HEK293 (cell line): Measurements from ENCODE around the gene IGSF21.

Experiments used
- CTCF ChIA-PET: fragments of 350-600 bp; formaldehyde crosslinking; extraction: SDS; loops from one replicate; lab custom pipeline; 2021; ENCODE audit warnings: antibody characterized with exemption; lab: Yijun Ruan, JAX
- POLR2A ChIA-PET: fragments of 300-600 bp; formaldehyde crosslinking; extraction: SDS; loops from one replicate; lab custom pipeline; 2020; ENCODE audit warnings: antibody characterized with exemption, inconsistent platforms; lab: Yijun Ruan, JAX
- H3K27ac ChIP-seq: fragments of 200-500 bp; sonication (Bioruptor generic); 2 replicates; pipeline ENCODE4 v1.5.1; 2014; ENCODE audit warnings: low read depth, low read length, control low read depth, inconsistent platforms; ENCODE audit errors: extremely low read depth
- H3K36me3 ChIP-seq, 2 experiments: fragments of 200-500 bp in 1 of 2; sonication (Bioruptor generic) in 1 of 2; 1 replicate in 1 of 2; 2 replicates in 1 of 2; pipeline ENCODE4 v1.5.1; 2014 to 2017; ENCODE audit warnings: inconsistent platforms in 2 of 2, low read length in 2 of 2; ENCODE audit not compliant: control insufficient read depth in 2 of 2, insufficient read depth in 1 of 2
- H3K4me1 ChIP-seq: fragments of 200-500 bp; sonication (Bioruptor generic); 2 replicates; pipeline ENCODE4 v1.5.1; 2014; ENCODE audit warnings: mild to moderate bottlenecking, low read length, inconsistent platforms; ENCODE audit not compliant: control insufficient read depth, insufficient read depth
- H3K4me3 ChIP-seq: 2 replicates; pipeline ENCODE4 v1.5.1; 2011; ENCODE audit warnings: low read depth, mild to moderate bottlenecking, control low read depth, low read length, moderate library complexity
- H3K9me3 ChIP-seq: fragments of 200-500 bp; sonication (Bioruptor generic); 2 replicates; pipeline ENCODE4 v1.5.1; 2014; ENCODE audit warnings: low read depth, low read length, inconsistent platforms; ENCODE audit not compliant: control insufficient read depth, insufficient read depth
- GFI1B ChIP-seq: fragments of 450-650 bp; formaldehyde crosslinking; IDR thresholded peaks from 2 replicates; pipeline ENCODE4 v1.5.1; 2016; ENCODE audit warnings: missing biosample characterization, missing genetic modification characterization
- GLIS2 ChIP-seq: fragments of 450-650 bp; formaldehyde crosslinking; IDR thresholded peaks from 2 replicates; pipeline ENCODE4 v1.5.1; 2016; ENCODE audit warnings: missing biosample characterization, missing genetic modification characterization
- KLF10 ChIP-seq: fragments of 450-650 bp; IDR thresholded peaks from 2 replicates; pipeline ENCODE4 v1.5.1; 2018; ENCODE audit warnings: missing biosample characterization, mild to moderate bottlenecking, missing genetic modification characterization
- MYNN ChIP-seq: fragments of 450-650 bp; formaldehyde crosslinking; IDR thresholded peaks from 2 replicates; pipeline ENCODE4 v1.5.1; 2016; ENCODE audit warnings: missing biosample characterization, missing genetic modification characterization, borderline replicate concordance
- OSR2 ChIP-seq: fragments of 450-650 bp; formaldehyde crosslinking; IDR thresholded peaks from 2 replicates; pipeline ENCODE4 v1.5.1; 2016; ENCODE audit warnings: missing biosample characterization, missing genetic modification characterization
- PRDM10 ChIP-seq: fragments of 450-650 bp; formaldehyde crosslinking; IDR thresholded peaks from 2 replicates; pipeline ENCODE4 v1.5.1; 2016; ENCODE audit warnings: missing biosample characterization, missing genetic modification characterization
- RBAK ChIP-seq: fragments of 450-650 bp; formaldehyde crosslinking; IDR thresholded peaks from 2 replicates; pipeline ENCODE4 v1.5.1; 2016; ENCODE audit warnings: missing biosample characterization, missing genetic modification characterization
- SETDB1 ChIP-seq: IDR thresholded peaks from one replicate; pipeline ENCODE4 v1.6.1; 2017; ENCODE audit warnings: mild to moderate bottlenecking, low read length, moderate library complexity, mixed read lengths; ENCODE audit not compliant: insufficient read length
- TCF7L2 ChIP-seq: IDR thresholded peaks from 2 replicates; pipeline ENCODE4 v1.6.1; 2011; ENCODE audit warnings: low read depth, mild to moderate bottlenecking, inconsistent platforms, low read length, moderate library complexity, borderline replicate concordance
- TRIM28 ChIP-seq: IDR thresholded peaks from 2 replicates; pipeline ENCODE4 v1.6.1; 2011; ENCODE audit warnings: low read length, control low read depth, borderline replicate concordance
- WT1 ChIP-seq: fragments of 450-650 bp; formaldehyde crosslinking; IDR thresholded peaks from 2 replicates; pipeline ENCODE4 v1.5.1; 2016; ENCODE audit warnings: missing biosample characterization, missing genetic modification characterization
- ZEB2 ChIP-seq: fragments of 450-650 bp; formaldehyde crosslinking; IDR thresholded peaks from 2 replicates; pipeline ENCODE4 v1.5.1; 2016; ENCODE audit warnings: missing biosample characterization, missing genetic modification characterization
- ZNF19 ChIP-seq: fragments of 450-650 bp; formaldehyde crosslinking; IDR thresholded peaks from 2 replicates; pipeline ENCODE4; 2016; ENCODE audit warnings: missing biosample characterization, missing genetic modification characterization, low read depth
- ZNF302 ChIP-seq: fragments of 450-650 bp; formaldehyde crosslinking; IDR thresholded peaks from 2 replicates; pipeline ENCODE4 v1.5.1; 2016; ENCODE audit warnings: missing biosample characterization, missing genetic modification characterization, low read depth
- ZNF391 ChIP-seq: fragments of 450-650 bp; formaldehyde crosslinking; IDR thresholded peaks from 2 replicates; pipeline ENCODE4 v1.5.1; 2016; ENCODE audit warnings: low read depth, missing biosample characterization, missing genetic modification characterization, borderline replicate concordance
- ZNF473 ChIP-seq: fragments of 450-650 bp; formaldehyde crosslinking; IDR thresholded peaks from 2 replicates; pipeline ENCODE4 v1.5.1; 2017; ENCODE audit warnings: missing biosample characterization, missing genetic modification characterization
- ZNF658 ChIP-seq: fragments of 450-650 bp; formaldehyde crosslinking; IDR thresholded peaks from 2 replicates; pipeline ENCODE4; 2016; ENCODE audit warnings: missing biosample characterization, missing genetic modification characterization
- ZNF792 ChIP-seq: fragments of 450-650 bp; formaldehyde crosslinking; IDR thresholded peaks from 2 replicates; pipeline ENCODE4 v1.5.1; 2016; ENCODE audit warnings: missing biosample characterization, missing genetic modification characterization
- TF ChIP-seq, protein P1 (sequence below): fragments of 450-650 bp; formaldehyde crosslinking; IDR thresholded peaks from 2 replicates; pipeline ENCODE4 v1.5.1; 2016; ENCODE audit warnings: missing biosample characterization, missing genetic modification characterization

IGSF21 gene

DNA sequence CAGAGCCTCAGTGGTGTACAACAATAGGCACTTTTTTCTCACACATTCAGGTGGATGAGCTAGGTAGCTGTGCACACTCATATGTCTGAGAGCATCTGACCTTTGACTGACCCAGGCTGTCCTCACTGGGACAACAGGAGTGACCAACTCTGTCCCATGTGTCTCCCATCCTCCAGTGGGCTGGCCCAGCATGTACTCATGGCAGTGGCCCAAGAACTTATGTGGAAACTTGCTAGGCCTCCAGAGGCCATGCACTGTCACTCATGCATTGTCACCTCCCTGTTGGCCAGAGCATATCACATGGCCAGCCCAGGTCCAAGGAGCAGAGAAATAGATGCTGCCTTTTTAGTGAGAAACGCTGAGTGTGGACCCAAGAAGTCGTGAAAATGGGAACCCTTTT, 158.8 kb downstream of the IGSF21 start:
- no peaks in the 10 kb centered on the region for H3K9me3 ChIP-seq
- no peaks in the 10 kb centered on the region for H3K4me1 ChIP-seq
- POLR2A ChIA-PET: no interaction called here
- no peak overlapping the region for H3K27ac ChIP-seq
- H3K4me3 ChIP-seq: no peak overlapping the region
- no peaks in the 10 kb centered on the region for H3K36me3 ChIP-seq
- CTCF ChIA-PET: no interaction called here
- TF ChIP-seq WT1: no peak
- TF ChIP-seq KLF10 (tag by site-specific recombination): no peak

GRCh38 chr1:18271336-18271735, 163.7 kb downstream of the IGSF21 start:
- Histone ChIP-seq H3K4me1 (no peaks in the 10 kb centered on the region), H3K9me3 (no peaks in the 10 kb centered on the region), H3K4me3 (no peak overlapping the region), H3K36me3 (no peaks in the 10 kb centered on the region), H3K27ac (no peak overlapping the region)
- TF ChIP-seq ZEB2 (tag by site-specific recombination) (no peak), ZNF391 (tag by site-specific recombination) (no peak), RBAK (tag by site-specific recombination) (no peak), GFI1B (tag by site-specific recombination) (no peak), ZNF19 (tag by site-specific recombination) (no peak), MYNN (tag by site-specific recombination) (no peak), ZNF302 (no peak), ZNF792 (tag by site-specific recombination) (no peak), TRIM28 (no peak), TCF7L2 (no peak), PRDM10 (tag by site-specific recombination) (no peak), SETDB1 (no peak), OSR2 (no peak), GLIS2 (tag by site-specific recombination) (no peak), ZNF658 (no peak), ZNF473 (tag by site-specific recombination) (no peak)
- TF ChIP-seq, protein P1, sequence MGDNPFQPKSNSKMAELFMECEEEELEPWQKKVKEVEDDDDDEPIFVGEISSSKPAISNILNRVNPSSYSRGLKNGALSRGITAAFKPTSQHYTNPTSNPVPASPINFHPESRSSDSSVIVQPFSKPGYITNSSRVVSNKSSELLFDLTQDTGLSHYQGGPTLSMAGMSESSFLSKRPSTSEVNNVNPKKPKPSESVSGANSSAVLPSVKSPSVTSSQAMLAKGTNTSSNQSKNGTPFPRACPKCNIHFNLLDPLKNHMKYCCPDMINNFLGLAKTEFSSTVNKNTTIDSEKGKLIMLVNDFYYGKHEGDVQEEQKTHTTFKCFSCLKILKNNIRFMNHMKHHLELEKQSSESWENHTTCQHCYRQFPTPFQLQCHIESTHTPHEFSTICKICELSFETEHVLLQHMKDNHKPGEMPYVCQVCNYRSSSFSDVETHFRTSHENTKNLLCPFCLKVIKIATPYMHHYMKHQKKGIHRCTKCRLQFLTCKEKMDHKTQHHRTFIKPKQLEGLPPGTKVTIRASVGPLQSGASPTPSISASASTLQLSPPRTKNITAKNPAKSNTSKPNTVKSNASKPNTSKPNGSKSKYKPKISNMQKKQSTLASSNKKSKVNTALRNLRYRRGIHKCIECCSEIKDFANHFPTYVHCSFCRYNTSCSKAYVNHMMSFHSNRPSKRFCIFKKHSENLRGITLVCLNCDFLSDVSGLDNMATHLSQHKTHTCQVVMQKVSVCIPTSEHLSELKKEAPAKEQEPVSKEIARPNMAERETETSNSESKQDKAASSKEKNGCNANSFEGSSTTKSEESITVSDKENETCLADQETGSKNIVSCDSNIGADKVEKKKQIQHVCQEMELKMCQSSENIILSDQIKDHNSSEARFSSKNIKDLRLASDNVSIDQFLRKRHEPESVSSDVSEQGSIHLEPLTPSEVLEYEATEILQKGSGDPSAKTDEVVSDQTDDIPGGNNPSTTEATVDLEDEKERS (tag by site-specific recombination): no peak
- POLR2A ChIA-PET: no interaction called here
- CTCF ChIA-PET: interaction anchor here (0.6 kb wide), 1 partner anchor 49 kb away, joined by 3 read pairs; no protein-coding TSS in a partner anchor
